OCI-LY7 (cell line): ENCODE measurements around the gene GLRA3. TPM values are rescaled to one million over a fixed set of nuclear protein-coding genes. Genes with fewer than 3 reads are reported as not detected.
A peak's percentile ranks its signal among the peaks of the same experiment; 100 is the strongest.
"Not testable (repeated sequence)": the region's sequence is repeated elsewhere in the genome, so short reads cannot be mapped to it uniquely, and the experiment has no call there.

Experiments
- BruUV-seq: library from RNA; stranded (reverse); fragments of 400-500 nt; replicated peaks from 2 replicates; lab custom pipeline; 2021; lab: Mats Ljungman, UMichigan
- CTCF ChIA-PET: fragments of 300-600 bp; sonication (Branson Sonifier 250); formaldehyde crosslinking; loops from one replicate; lab custom pipeline; 2022; ENCODE audit warnings: antibody characterized with exemption; ENCODE audit not compliant: unreplicated experiment; lab: Charles Lee
- POLR2A ChIA-PET: fragments of 300-600 bp; sonication (Branson Sonifier 250); formaldehyde crosslinking; loops from one replicate; lab custom pipeline; 2022; ENCODE audit warnings: antibody characterized with exemption; lab: Charles Lee
- DNase-seq: peaks from one replicate; pipeline ENCODE4 v3.0.0-alpha.2; 2015; ENCODE audit warnings: low spot score
- H2AFZ ChIP-seq: fragments of 200-600 bp; sonication (generic), shearing (Covaris generic); 2 replicates; pipeline ENCODE4 v1.6.1; 2014; ENCODE audit warnings: mild to moderate bottlenecking, antibody characterized with exemption, low read length, moderate library complexity
- H3K27ac ChIP-seq: fragments of 200-600 bp; sonication (generic); 2 replicates; pipeline ENCODE4 v1.5.1; 2014; ENCODE audit warnings: mixed run types, low read depth, mild to moderate bottlenecking, moderate library complexity, low read length, inconsistent platforms; ENCODE audit not compliant: poor library complexity, severe bottlenecking
- H3K36me3 ChIP-seq: fragments of 200-600 bp; sonication (generic); 2 replicates; pipeline ENCODE4 v1.6.1; 2014; ENCODE audit warnings: mild to moderate bottlenecking, antibody characterized with exemption, low read length, moderate library complexity, mixed read lengths; ENCODE audit not compliant: insufficient read depth
- H3K4me1 ChIP-seq: fragments of 200-600 bp; sonication (generic); 2 replicates; pipeline ENCODE4 v1.5.1; 2014; ENCODE audit warnings: mild to moderate bottlenecking, low read length; ENCODE audit not compliant: insufficient read depth, poor library complexity, severe bottlenecking
- H3K4me2 ChIP-seq: fragments of 200-600 bp; sonication (generic); 2 replicates; pipeline ENCODE4 v1.6.1; 2014; ENCODE audit warnings: mild to moderate bottlenecking, low read length
- H3K4me3 ChIP-seq: fragments of 200-600 bp; sonication (generic); 2 replicates; pipeline ENCODE4 v1.5.1; 2014; ENCODE audit warnings: mild to moderate bottlenecking, low read depth, low read length; ENCODE audit not compliant: poor library complexity, severe bottlenecking
- H3K79me2 ChIP-seq: fragments of 200-600 bp; sonication (generic); 2 replicates; pipeline ENCODE4 v1.6.1; 2016; ENCODE audit warnings: low read depth, mild to moderate bottlenecking, low read length, moderate library complexity, mixed read lengths; ENCODE audit not compliant: insufficient read depth
- H3K9me2 ChIP-seq: fragments of 200-600 bp; sonication (generic); 2 replicates; pipeline ENCODE4 v1.6.1; 2016; ENCODE audit warnings: mild to moderate bottlenecking, low read length, mixed read lengths; ENCODE audit not compliant: insufficient read depth
- H3K9me3 ChIP-seq: fragments of 200-600 bp; sonication (generic); 2 replicates; pipeline ENCODE4 v1.6.1; 2014; ENCODE audit warnings: mild to moderate bottlenecking, mixed run types, low read length, mixed read lengths
- H4K20me1 ChIP-seq: fragments of 200-600 bp; sonication (generic); 2 replicates; pipeline ENCODE4 v1.6.1; 2014; ENCODE audit warnings: mild to moderate bottlenecking, antibody characterized with exemption, low read length, moderate library complexity, mixed read lengths; ENCODE audit not compliant: insufficient read depth
- EZH2phosphoT487 ChIP-seq: fragments of 200-600 bp; sonication (generic); IDR thresholded peaks from 2 replicates; pipeline ENCODE4 v1.6.1; 2018; ENCODE audit warnings: low read depth, borderline replicate concordance, mild to moderate bottlenecking, mixed run types, antibody characterized with exemption, low read length, moderate library complexity, mixed read lengths
- intact Hi-C: fragments of 100-400 bp; cut with micrococcal nuclease; formaldehyde crosslinking; loops from one replicate; pipeline ENCODE4 v1.10.0; 2022; ENCODE audit not compliant: unreplicated experiment
- total RNA-seq, 2 experiments: library from RNA; depleted of rRNA in 1 of 2; stranded (reverse); fragments of >200 nt in 1 of 2; shearing (Covaris generic) in 1 of 2; gene quantifications; 2 replicates each; pipeline ENCODE4 v1.2.3, GENCODE V29; 2014 to 2022
- TF ChIP-seq, protein P1 (sequence below): fragments of 200-600 bp; sonication (generic); conservative IDR thresholded peaks from 2 replicates; pipeline ENCODE4 v1.5.1; 2014; ENCODE audit warnings: mild to moderate bottlenecking, antibody characterized with exemption, low read length, moderate library complexity, mixed read lengths

The GLRA3 gene
- total RNA-seq, 2 experiments from 2014 or later: 0.92 to 1.6 TPM

- Histone ChIP-seq H3K27ac (peak overlapping the region; percentile 66), H3K4me1 (peaks cover 31% of the 10 kb centered on the region), H3K4me3 (no peak overlapping the region), H2AFZ (peak overlapping the region; percentile 79; the same call in 1 of the 2 replicates), H3K9me2 (no peaks in the 10 kb centered on the region), H4K20me1 (no peaks in the 10 kb centered on the region), H3K79me2 (no peaks in the 10 kb centered on the region), H3K9me3 (peaks cover 40% of the 10 kb centered on the region; the same call in 1 of the 2 replicates), H3K4me2 (peak overlapping the region; percentile 36), H3K36me3 (peaks cover 50% of the 10 kb centered on the region)
- peak; percentile 85 for DNase-seq
- no peak for TF ChIP-seq EZH2phosphoT487
- TF ChIP-seq, protein P1, sequence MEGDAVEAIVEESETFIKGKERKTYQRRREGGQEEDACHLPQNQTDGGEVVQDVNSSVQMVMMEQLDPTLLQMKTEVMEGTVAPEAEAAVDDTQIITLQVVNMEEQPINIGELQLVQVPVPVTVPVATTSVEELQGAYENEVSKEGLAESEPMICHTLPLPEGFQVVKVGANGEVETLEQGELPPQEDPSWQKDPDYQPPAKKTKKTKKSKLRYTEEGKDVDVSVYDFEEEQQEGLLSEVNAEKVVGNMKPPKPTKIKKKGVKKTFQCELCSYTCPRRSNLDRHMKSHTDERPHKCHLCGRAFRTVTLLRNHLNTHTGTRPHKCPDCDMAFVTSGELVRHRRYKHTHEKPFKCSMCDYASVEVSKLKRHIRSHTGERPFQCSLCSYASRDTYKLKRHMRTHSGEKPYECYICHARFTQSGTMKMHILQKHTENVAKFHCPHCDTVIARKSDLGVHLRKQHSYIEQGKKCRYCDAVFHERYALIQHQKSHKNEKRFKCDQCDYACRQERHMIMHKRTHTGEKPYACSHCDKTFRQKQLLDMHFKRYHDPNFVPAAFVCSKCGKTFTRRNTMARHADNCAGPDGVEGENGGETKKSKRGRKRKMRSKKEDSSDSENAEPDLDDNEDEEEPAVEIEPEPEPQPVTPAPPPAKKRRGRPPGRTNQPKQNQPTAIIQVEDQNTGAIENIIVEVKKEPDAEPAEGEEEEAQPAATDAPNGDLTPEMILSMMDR: peak; percentile 88
- ChIA-PET CTCF (no interaction called here), POLR2A (interaction anchor here (0.8 to 1.2 kb wide), 5 partner anchors 11 to 570 kb away, joined by 3 to 4 read pairs (median 3); no protein-coding TSS in a partner anchor)
- BruUV-seq: no TSS peak
- intact Hi-C loops: loop anchor here (1.0 to 10.0 kb wide), 6 partner anchors 54 to 662 kb away; no protein-coding TSS in a partner anchor
Measured at GRCh38 chr4:174873931-174874330, 44.9 kb upstream of the GLRA3 start.

- BruUV-seq, CTCF ChIA-PET, H3K9me2 ChIP-seq, H3K27ac ChIP-seq, H3K4me2 ChIP-seq, H4K20me1 ChIP-seq, DNase-seq, H3K79me2 ChIP-seq, POLR2A ChIA-PET, H3K4me3 ChIP-seq: not testable (repeated sequence)
- Histone ChIP-seq H3K9me3 (peaks cover 42% of the 10 kb centered on the region; the same call in 1 of the 2 replicates), H3K4me1 (peaks cover 31% of the 10 kb centered on the region), H2AFZ (peak overlapping the region; percentile 68), H3K36me3 (peaks cover 51% of the 10 kb centered on the region)
- intact Hi-C loops: loop anchor here (2.0 to 10.0 kb wide), 3 partner anchors 108 to 482 kb away; no protein-coding TSS in a partner anchor
Measured at GRCh38 chr4:174873146-174873545, 44.1 kb upstream of the GLRA3 start.

- Histone ChIP-seq H3K9me2 (no peaks in the 10 kb centered on the region), H3K79me2 (no peaks in the 10 kb centered on the region), H3K9me3 (peaks cover 42% of the 10 kb centered on the region; the same call in 1 of the 2 replicates), H3K4me3 (no peak overlapping the region), H3K4me2 (no peak overlapping the region), H3K36me3 (peaks cover 43% of the 10 kb centered on the region), H2AFZ (0 out of 2 replicates have a peak overlapping the region, but pooled peaks have one; percentile 6), H4K20me1 (no peaks in the 10 kb centered on the region), H3K27ac (no peak overlapping the region), H3K4me1 (peaks cover 31% of the 10 kb centered on the region)
- no peak for DNase-seq
- no peak for TF ChIP-seq EZH2phosphoT487
- TF ChIP-seq, protein P1: no peak
- ChIA-PET POLR2A (interaction anchor here (1.1 kb wide), 1 partner anchor 75 kb away, joined by 3 read pairs; no protein-coding TSS in a partner anchor), CTCF (no interaction called here)
- intact Hi-C loops: loop anchor here (10.0 kb wide), 2 partner anchors 193 to 483 kb away; no protein-coding TSS in a partner anchor
- BruUV-seq: no TSS peak
Measured at GRCh38 chr4:174871407-174871806, 42.4 kb upstream of the GLRA3 start.
